GM12872 (cell line): ENCODE data around the gene PLXNA2.

Experiments
- TF ChIP-seq, protein P1 (sequence below): IDR thresholded peaks from 3 replicates; pipeline ENCODE4 v1.5.1; 2011; ENCODE audit warnings: low read depth, mild to moderate bottlenecking, low read length, moderate library complexity; ENCODE audit not compliant: insufficient read depth

The PLXNA2 gene

DNA sequence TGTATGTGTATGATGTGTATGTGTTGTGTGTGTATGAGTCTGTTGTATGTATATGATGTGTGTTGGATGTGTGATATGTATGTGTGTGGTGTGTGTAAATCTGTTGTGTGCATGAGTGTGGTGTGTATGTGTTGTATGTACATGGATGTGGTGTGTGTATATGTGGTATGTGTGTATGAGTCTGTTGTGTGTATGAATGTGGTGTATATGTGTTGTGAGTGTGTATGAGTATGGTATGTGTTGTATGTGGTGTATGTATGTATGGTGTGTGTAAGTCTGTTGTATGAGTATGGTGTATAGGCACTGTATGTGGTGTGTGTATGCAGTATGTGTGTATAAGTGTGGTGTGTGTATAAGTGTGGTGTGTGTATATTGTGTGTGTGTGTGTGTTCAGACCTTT lies 95.0 kb downstream of the PLXNA2 start:
- TF ChIP-seq, protein P1, sequence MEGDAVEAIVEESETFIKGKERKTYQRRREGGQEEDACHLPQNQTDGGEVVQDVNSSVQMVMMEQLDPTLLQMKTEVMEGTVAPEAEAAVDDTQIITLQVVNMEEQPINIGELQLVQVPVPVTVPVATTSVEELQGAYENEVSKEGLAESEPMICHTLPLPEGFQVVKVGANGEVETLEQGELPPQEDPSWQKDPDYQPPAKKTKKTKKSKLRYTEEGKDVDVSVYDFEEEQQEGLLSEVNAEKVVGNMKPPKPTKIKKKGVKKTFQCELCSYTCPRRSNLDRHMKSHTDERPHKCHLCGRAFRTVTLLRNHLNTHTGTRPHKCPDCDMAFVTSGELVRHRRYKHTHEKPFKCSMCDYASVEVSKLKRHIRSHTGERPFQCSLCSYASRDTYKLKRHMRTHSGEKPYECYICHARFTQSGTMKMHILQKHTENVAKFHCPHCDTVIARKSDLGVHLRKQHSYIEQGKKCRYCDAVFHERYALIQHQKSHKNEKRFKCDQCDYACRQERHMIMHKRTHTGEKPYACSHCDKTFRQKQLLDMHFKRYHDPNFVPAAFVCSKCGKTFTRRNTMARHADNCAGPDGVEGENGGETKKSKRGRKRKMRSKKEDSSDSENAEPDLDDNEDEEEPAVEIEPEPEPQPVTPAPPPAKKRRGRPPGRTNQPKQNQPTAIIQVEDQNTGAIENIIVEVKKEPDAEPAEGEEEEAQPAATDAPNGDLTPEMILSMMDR = no peak

DNA sequence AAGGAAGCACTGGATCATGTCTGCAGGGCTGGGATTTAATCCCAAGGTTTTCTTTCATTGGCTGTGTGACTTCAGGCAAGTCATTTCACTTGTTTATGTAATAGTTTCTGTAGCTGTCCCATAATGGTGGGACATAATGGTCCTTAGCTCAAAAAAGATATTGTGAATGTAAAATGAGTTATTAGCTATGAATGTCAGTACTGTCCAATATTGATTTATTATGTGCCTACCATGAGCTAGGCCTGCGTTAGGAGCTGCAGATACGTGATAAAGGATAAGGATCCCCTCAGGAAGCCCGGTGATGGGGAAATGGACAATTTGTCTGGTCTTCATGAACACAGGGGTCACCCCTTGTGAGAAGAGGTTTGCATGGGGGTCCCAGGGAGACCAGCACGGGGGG lies 95.8 kb downstream of the PLXNA2 start:
- TF ChIP-seq, protein P1 = no peak

DNA sequence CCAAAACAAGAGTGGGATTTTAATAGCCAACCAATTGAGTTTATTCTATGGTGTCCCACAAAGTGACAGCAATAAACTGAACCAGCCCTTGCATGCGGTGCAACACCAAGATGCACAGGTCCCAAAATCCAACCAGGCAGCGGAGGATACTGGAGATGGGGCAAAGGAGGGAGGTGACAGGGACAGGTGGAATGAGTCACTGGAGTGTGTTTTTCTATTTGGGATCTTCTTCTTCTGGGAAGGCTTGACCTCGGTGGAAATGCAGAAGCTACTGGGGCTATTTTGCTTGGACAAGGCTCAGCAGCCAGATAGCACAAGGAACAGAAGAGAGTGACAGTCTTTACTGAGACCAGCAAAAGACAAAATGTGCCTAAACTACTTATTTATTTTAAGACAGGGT lies 97.5 kb downstream of the PLXNA2 start:
- TF ChIP-seq, protein P1 = no peak

DNA sequence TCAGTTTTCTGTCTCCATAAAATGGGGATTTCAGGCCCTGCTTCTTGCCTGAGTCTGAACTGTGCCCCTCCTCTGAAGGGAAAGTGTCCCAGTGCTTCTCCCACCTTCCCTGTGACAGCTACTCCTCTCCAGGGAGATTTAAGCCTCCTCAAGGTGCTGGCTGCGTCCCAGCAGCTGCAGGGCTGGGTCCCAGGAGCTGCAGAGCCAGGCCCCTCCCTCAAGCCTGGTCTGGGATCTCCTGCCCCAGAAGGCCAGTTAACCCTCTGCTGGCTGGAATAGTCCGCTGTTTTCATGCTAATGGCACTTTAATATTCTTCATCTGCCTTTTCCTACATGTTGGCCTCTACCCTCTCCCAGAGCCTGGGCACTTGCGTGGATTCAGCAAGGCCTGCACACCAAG lies 99.0 kb downstream of the PLXNA2 start:
- TF ChIP-seq, protein P1 = no peak

DNA sequence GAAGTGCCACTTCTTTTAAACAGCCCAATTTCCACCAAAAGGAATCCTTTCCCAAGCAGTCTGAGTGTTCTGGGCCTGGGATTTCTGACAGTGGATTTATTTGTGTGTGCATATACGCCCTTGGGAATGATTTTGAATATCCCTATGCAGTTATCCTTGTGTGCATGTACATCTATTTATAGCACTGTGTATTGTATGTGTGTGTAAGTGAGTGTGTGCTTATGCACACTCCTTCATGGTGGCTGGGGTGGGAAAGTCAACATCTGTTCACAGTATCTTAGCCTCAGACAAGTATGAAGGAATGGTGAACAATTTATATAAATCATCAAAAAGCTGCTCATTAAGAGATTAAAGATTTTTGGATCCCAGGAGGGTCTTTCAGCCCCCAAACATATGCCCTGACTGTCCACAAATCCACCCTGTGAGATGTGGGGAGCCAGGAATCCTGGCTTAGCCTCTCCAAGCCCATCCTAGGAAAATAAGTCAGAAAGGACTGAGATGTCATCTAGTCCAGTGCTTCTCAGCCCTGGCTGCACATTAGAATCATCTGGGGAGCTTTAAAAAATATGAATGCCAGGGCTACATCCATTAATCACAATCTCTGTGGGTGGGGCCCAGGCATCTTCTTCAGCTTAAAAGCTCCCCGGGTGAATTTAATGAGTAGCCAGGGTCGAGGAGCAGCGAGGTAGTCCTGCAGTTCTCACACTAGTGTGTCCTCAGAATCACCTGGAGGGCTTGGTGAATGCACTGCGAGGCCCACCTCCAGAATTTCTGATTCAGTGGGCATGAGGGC lies 101.4 kb downstream of the PLXNA2 start:
- TF ChIP-seq, protein P1 = no peak

DNA sequence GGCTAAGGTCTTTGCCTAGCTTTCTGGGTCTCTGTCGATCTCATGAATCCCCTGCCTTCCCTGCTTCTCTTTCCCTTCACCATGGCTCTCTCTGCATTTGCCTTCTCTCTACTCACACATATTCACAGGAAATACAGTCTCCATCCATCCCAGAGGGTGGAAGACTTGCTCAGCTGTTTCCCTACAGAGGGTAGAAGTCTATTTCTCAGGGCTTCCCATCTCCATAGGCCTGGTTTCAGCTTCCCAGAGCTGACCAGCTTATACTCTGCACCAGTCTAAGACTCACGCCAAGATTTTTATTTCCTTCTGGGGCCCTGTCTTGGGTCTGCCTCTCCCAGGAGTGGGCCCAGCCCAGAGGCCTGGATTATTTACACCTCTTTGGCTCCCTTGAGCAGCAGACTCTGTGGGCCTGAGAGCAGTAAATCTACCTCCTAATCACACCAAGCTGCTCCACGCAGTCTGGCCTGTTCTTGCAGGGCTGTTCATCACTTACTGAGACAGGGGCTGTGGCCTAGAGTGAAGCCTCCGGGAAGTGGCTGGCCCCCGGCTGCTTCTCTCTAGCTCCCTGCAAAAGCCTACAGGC lies 102.5 kb downstream of the PLXNA2 start:
- TF ChIP-seq, protein P1 = no peak

GRCh38 chr1:208139434-208140045 lies 104.6 kb downstream of the PLXNA2 start:
- TF ChIP-seq, protein P1 = no peak
